GM19467 (cell line): Measurements from ENCODE around the gene ZNF219.

ENCODE experiments used
- ATAC-seq: cut with Tn5 transposase; IDR thresholded peaks from one replicate; pipeline ENCODE4 v1.9.1; 2021; ENCODE audit warnings: mild to moderate bottlenecking, moderate library complexity; ENCODE audit not compliant: unreplicated experiment

Gene ZNF219

GRCh38 chr14:21070083-21070609, 28.3 kb downstream of the ZNF219 start, which contains the start of gene ARHGEF40:
Gene ARHGEF40, plus strand, starts transcription at chr14:21070304. Its CDS starts 93 bp downstream, at chr14:21070397.
- ATAC-seq: no peak

- ATAC-seq: no peak
Observed at GRCh38 chr14:21069388-21070082, 28.9 kb downstream of the ZNF219 start.

- no peak for ATAC-seq
Observed at GRCh38 chr14:21068521-21069387, 29.7 kb downstream of the ZNF219 start.

GRCh38 chr14:21066882-21067502, 31.5 kb downstream of the ZNF219 start:
- no peak for ATAC-seq

GRCh38 chr14:21063479-21063878, 35.0 kb downstream of the ZNF219 start:
- ATAC-seq: no peak

- ATAC-seq: no peak
Observed at GRCh38 chr14:21061347-21061668, 37.1 kb downstream of the ZNF219 start.

- no peak for ATAC-seq
Observed at GRCh38 chr14:21060614-21061346, 37.7 kb downstream of the ZNF219 start.

GRCh38 chr14:21059842-21060613, 38.4 kb downstream of the ZNF219 start:
- no peak for ATAC-seq

- no peak for ATAC-seq
Observed at GRCh38 chr14:21058903-21059302, 39.6 kb downstream of the ZNF219 start.

- no peak for ATAC-seq
Observed at GRCh38 chr14:21057803-21058675, 40.4 kb downstream of the ZNF219 start, which contains the start of gene RNASE8. Gene RNASE8, plus strand, starts transcription at chr14:21057822. Its CDS starts 71 bp downstream, at chr14:21057893.

GRCh38 chr14:21056520-21057163, 41.8 kb downstream of the ZNF219 start:
- no peak for ATAC-seq

GRCh38 chr14:21055432-21056117, 42.9 kb downstream of the ZNF219 start:
- no peak for ATAC-seq

- no peak for ATAC-seq
Observed at GRCh38 chr14:21054768-21055145, 43.7 kb downstream of the ZNF219 start.

- ATAC-seq: no peak
Observed at GRCh38 chr14:21054123-21054767, 44.2 kb downstream of the ZNF219 start.

GRCh38 chr14:21053184-21054122, 45.0 kb downstream of the ZNF219 start:
- no peak for ATAC-seq

- ATAC-seq: no peak
Observed at GRCh38 chr14:21050597-21050996, 47.9 kb downstream of the ZNF219 start.
